Measurements from ENCODE around the gene GPR132. TPM values are rescaled to one million over a fixed set of nuclear protein-coding genes. Genes with fewer than 3 reads are reported as not detected.

GPR132 gene
- total RNA-seq, 1 experiment from 2014 or later, result 0.08 TPM

DNA sequence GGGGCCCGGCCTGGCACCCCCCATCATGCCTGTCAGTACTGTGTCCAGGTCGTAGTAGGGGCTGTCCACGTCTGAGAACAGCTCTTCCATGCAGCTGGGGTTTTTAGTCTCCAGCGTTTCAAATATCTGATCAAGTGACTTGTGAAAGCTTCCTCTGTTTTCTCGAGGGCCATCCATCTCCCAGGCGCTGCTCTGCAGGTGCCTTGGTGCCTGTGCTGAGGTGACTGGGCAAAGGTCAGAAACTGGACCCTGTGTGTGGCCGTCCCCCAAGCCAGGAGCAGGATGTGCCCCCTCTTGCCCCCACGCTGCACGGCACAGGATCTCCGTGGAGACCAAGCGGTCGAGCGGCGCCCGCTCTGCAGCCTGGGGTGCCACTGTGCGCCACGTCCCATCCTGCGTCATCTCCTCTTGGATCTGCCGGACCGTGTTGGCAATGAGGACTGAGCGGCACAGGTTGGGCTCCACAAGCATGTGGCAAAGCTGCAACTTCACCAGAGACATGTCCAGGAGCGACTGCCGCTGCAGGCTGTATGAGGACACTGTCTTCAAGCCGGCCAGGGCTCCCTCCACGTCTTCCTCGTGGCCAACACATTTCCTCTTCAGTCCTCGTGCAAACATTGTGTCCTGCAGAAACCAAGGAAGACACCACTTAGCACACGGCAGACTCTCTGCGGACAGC, 53.8 kb downstream of the GPR132 start:
- intact Hi-C loops (cut with micrococcal nuclease; ENCODE audit: unreplicated experiment) (no loop called here), in situ Hi-C loops (cut with HindIII; ENCODE audit: low pct_unique_long_range_greater_than_20kb, low sequenced_read_pairs) (no loop called here)
- ChIA-PET CTCF (no interaction called here), POLR2A (no interaction called here)
- peak overlapping the region; percentile 61 for H3K27ac ChIP-seq (ENCODE audit: low read length)
- peaks cover 44% of the 10 kb centered on the region for H3K4me1 ChIP-seq (ENCODE audit: control insufficient read depth, insufficient read depth, low read length)
- peaks cover 9% of the 10 kb centered on the region; the same call in 1 of the 2 replicates for H3K36me3 ChIP-seq (ENCODE audit: control insufficient read depth, insufficient read depth, low read length)
- BruUV-seq (replicated peaks), result no TSS peak
- no peaks in the 10 kb centered on the region for H3K27me3 ChIP-seq (ENCODE audit: control insufficient read depth, insufficient read depth, low read length)
- no peaks in the 10 kb centered on the region for H3K9me3 ChIP-seq (ENCODE audit: control insufficient read depth, insufficient read depth, low read depth, low read length)
- DNase-seq (ENCODE audit: low read depth, low spot score) (no peak), ATAC-seq (no peak)
- TF ChIP-seq SIN3A (IDR thresholded peaks at IDR 0.05; ENCODE audit: borderline replicate concordance, insufficient read depth, low read depth, low read length) (no peak), TCF7L2 (IDR thresholded peaks at IDR 0.05; ENCODE audit: low read depth, low read length) (no peak), POLR2AphosphoS5 (IDR thresholded peaks at IDR 0.05; ENCODE audit: low read depth, low read length) (no peak)
- TF ChIP-seq, protein P1, sequence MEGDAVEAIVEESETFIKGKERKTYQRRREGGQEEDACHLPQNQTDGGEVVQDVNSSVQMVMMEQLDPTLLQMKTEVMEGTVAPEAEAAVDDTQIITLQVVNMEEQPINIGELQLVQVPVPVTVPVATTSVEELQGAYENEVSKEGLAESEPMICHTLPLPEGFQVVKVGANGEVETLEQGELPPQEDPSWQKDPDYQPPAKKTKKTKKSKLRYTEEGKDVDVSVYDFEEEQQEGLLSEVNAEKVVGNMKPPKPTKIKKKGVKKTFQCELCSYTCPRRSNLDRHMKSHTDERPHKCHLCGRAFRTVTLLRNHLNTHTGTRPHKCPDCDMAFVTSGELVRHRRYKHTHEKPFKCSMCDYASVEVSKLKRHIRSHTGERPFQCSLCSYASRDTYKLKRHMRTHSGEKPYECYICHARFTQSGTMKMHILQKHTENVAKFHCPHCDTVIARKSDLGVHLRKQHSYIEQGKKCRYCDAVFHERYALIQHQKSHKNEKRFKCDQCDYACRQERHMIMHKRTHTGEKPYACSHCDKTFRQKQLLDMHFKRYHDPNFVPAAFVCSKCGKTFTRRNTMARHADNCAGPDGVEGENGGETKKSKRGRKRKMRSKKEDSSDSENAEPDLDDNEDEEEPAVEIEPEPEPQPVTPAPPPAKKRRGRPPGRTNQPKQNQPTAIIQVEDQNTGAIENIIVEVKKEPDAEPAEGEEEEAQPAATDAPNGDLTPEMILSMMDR (IDR thresholded peaks at IDR 0.05), result no peak
- TF ChIP-seq, protein P2, sequence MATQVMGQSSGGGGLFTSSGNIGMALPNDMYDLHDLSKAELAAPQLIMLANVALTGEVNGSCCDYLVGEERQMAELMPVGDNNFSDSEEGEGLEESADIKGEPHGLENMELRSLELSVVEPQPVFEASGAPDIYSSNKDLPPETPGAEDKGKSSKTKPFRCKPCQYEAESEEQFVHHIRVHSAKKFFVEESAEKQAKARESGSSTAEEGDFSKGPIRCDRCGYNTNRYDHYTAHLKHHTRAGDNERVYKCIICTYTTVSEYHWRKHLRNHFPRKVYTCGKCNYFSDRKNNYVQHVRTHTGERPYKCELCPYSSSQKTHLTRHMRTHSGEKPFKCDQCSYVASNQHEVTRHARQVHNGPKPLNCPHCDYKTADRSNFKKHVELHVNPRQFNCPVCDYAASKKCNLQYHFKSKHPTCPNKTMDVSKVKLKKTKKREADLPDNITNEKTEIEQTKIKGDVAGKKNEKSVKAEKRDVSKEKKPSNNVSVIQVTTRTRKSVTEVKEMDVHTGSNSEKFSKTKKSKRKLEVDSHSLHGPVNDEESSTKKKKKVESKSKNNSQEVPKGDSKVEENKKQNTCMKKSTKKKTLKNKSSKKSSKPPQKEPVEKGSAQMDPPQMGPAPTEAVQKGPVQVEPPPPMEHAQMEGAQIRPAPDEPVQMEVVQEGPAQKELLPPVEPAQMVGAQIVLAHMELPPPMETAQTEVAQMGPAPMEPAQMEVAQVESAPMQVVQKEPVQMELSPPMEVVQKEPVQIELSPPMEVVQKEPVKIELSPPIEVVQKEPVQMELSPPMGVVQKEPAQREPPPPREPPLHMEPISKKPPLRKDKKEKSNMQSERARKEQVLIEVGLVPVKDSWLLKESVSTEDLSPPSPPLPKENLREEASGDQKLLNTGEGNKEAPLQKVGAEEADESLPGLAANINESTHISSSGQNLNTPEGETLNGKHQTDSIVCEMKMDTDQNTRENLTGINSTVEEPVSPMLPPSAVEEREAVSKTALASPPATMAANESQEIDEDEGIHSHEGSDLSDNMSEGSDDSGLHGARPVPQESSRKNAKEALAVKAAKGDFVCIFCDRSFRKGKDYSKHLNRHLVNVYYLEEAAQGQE (IDR thresholded peaks at IDR 0.05; ENCODE audit: insufficient read depth in 1 of 2, low read depth in 2 of 2, low read length in 1 of 2), result no peak
- H3K4me3 ChIP-seq (ENCODE audit: low read depth in 2 of 2, low read length in 2 of 2), result no peak overlapping the region

DNA sequence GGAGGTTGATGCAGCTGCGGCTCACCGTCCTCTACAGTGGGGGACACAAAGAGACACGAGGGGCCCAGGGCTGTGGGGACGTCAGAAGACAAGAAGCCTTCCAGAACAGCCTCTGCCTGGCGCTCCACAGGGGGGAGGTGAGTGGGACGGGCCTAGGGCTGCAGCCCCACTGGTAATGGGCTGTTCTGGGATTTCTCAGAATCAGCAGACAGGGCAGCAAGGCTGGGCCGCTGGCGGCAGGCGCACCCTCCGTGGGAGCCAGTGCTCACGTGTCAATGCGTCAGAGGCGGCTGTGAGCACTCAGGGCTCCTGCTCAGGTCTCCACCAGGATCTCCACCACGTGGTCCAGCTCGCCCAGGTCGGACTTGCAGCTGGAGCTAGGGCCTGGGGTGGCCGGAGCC, 54.3 kb downstream of the GPR132 start:
- in situ Hi-C loops (cut with HindIII; ENCODE audit: low pct_unique_long_range_greater_than_20kb, low sequenced_read_pairs) (no loop called here), intact Hi-C loops (cut with micrococcal nuclease; ENCODE audit: unreplicated experiment) (no loop called here)
- no peak overlapping the region for H3K4me3 ChIP-seq (ENCODE audit: low read depth in 2 of 2, low read length in 2 of 2)
- CTCF ChIA-PET, result no interaction called here
- ATAC-seq (no peak), DNase-seq (ENCODE audit: low read depth, low spot score) (no peak)
- peaks cover 9% of the 10 kb centered on the region; the same call in 1 of the 2 replicates for H3K36me3 ChIP-seq (ENCODE audit: control insufficient read depth, insufficient read depth, low read length)
- POLR2A ChIA-PET, result no interaction called here
- H3K27me3 ChIP-seq (ENCODE audit: control insufficient read depth, insufficient read depth, low read length), result no peaks in the 10 kb centered on the region
- no peak overlapping the region for H3K27ac ChIP-seq (ENCODE audit: low read length)
- H3K9me3 ChIP-seq (ENCODE audit: control insufficient read depth, insufficient read depth, low read depth, low read length), result no peaks in the 10 kb centered on the region
- H3K4me1 ChIP-seq (ENCODE audit: control insufficient read depth, insufficient read depth, low read length), result peaks cover 38% of the 10 kb centered on the region
- TF ChIP-seq POLR2AphosphoS5 (IDR thresholded peaks at IDR 0.05; ENCODE audit: low read depth, low read length), result no peak
- no TSS peak for BruUV-seq (replicated peaks)

DNA sequence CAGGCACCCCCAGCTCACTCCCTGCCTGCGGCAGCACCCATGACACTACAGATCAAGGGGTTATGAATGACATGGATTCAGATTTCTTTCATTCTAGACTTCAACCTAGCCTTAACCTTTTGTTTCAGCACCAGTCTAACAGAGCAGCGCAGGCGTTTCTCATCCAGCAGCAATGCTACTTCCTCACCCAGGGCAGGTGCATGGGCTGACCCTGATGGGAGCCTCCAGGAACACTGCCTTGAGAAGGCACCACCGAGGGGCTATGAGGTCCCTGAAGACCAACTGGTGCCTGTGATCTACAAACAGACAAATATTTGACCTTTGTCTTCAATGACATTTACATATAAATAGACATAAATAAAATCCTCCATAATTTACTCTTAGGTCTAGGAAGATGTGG, 55.1 kb downstream of the GPR132 start:
- Histone ChIP-seq H3K4me3 (ENCODE audit: low read depth in 2 of 2, low read length in 2 of 2) (no peak overlapping the region), H3K27me3 (ENCODE audit: control insufficient read depth, insufficient read depth, low read length) (no peaks in the 10 kb centered on the region), H3K27ac (ENCODE audit: low read length) (no peak overlapping the region), H3K4me1 (ENCODE audit: control insufficient read depth, insufficient read depth, low read length) (peaks cover 32% of the 10 kb centered on the region), H3K36me3 (ENCODE audit: control insufficient read depth, insufficient read depth, low read length) (peaks cover 9% of the 10 kb centered on the region; the same call in 1 of the 2 replicates), H3K9me3 (ENCODE audit: control insufficient read depth, insufficient read depth, low read depth, low read length) (no peaks in the 10 kb centered on the region)
- ATAC-seq, result no peak
- intact Hi-C loops (cut with micrococcal nuclease; ENCODE audit: unreplicated experiment) (no loop called here), in situ Hi-C loops (cut with HindIII; ENCODE audit: low pct_unique_long_range_greater_than_20kb, low sequenced_read_pairs) (no loop called here)
- no peak for DNase-seq (ENCODE audit: low read depth, low spot score)
- ChIA-PET CTCF (no interaction called here), POLR2A (no interaction called here)
- BruUV-seq (replicated peaks), result TSS peak; percentile 35
- no peak for TF ChIP-seq POLR2AphosphoS5 (IDR thresholded peaks at IDR 0.05; ENCODE audit: low read depth, low read length)
- no peak for TF ChIP-seq SIN3A (IDR thresholded peaks at IDR 0.05; ENCODE audit: borderline replicate concordance, insufficient read depth, low read depth, low read length)
- TF ChIP-seq, protein P1 (IDR thresholded peaks at IDR 0.05), result no peak
- no peak for TF ChIP-seq TCF7L2 (IDR thresholded peaks at IDR 0.05; ENCODE audit: low read depth, low read length)
- TF ChIP-seq, protein P2 (IDR thresholded peaks at IDR 0.05; ENCODE audit: insufficient read depth in 1 of 2, low read depth in 2 of 2, low read length in 1 of 2), result no peak
